ENCODE data around the gene YWHAH. TPM values are rescaled to one million over a fixed set of nuclear protein-coding genes. Genes with fewer than 3 reads are reported as not detected.

The YWHAH gene
- total and polyA plus RNA-seq, 2 of the 8 experiments (the other 6 are each of a cell fraction or from before 2014, with no cell fraction given): 146 to 247 TPM

- peak; percentile 61; the same call in 1 of the 2 replicates for TF ChIP-seq JUN (IDR thresholded peaks at IDR 0.05; ENCODE audit: low read depth, low read length)
- TF ChIP-seq YY1 (IDR thresholded peaks at IDR 0.05; ENCODE audit: low read depth, low read length): peak; percentile 43; the same call in 1 of the 2 replicates
- TF ChIP-seq RAD21 (IDR thresholded peaks at IDR 0.05 in 1 of 2, conservative IDR thresholded peaks at IDR 0.05 in 1 of 2; ENCODE audit: low read depth in 2 of 2, low read length in 2 of 2): peak in 1 of 2 experiments; percentile 7; a peak in 1 of 4 replicates
- peak; percentile 94 for TF ChIP-seq TAF7 (optimal IDR thresholded peaks at IDR 0.05; ENCODE audit: borderline replicate concordance, low read depth, low read length)
- TF ChIP-seq ATF3 (IDR thresholded peaks at IDR 0.05; ENCODE audit: insufficient read depth, low read depth, low read length): no peak
- no peak for TF ChIP-seq CBX5 (IDR thresholded peaks at IDR 0.05; ENCODE audit: low read depth, low read length)
- TF ChIP-seq SIRT6 (IDR thresholded peaks at IDR 0.05; ENCODE audit: low read length): no peak
- no peak for TF ChIP-seq SP2 (IDR thresholded peaks at IDR 0.05; ENCODE audit: low read length)
- TF ChIP-seq EP300 (IDR thresholded peaks at IDR 0.05; ENCODE audit: borderline replicate concordance in 1 of 2, low read depth in 2 of 2, low read length in 2 of 2): no peak
Observed at GRCh38 chr22:31943978-31944699, at the start of gene YWHAH (continued).

All from H1 (cell line).